ENCODE measurements around the gene ARTN. TPM values are rescaled to one million over a fixed set of nuclear protein-coding genes. Genes with fewer than 3 reads are reported as not detected.
A peak's percentile ranks its signal among the peaks of the same experiment; 100 is the strongest.

ARTN gene
- polyA plus RNA-seq (2013, experiment 1 of 2): 0.26 TPM
- polyA plus RNA-seq (2013, experiment 2 of 2): not detected

GRCh38 chr1:43933386-43934100, at the start of gene ARTN:
Gene ARTN, plus strand, starts transcription at chr1:43933801. Its CDS starts 1,856 bp downstream, at chr1:43935657.
- 8 to 14% methylated on average over 18 to 35 of the region's 42 CpGs for WGBS, 2 experiments (ENCODE audit: insufficient coverage in 2 of 2)

DNA sequence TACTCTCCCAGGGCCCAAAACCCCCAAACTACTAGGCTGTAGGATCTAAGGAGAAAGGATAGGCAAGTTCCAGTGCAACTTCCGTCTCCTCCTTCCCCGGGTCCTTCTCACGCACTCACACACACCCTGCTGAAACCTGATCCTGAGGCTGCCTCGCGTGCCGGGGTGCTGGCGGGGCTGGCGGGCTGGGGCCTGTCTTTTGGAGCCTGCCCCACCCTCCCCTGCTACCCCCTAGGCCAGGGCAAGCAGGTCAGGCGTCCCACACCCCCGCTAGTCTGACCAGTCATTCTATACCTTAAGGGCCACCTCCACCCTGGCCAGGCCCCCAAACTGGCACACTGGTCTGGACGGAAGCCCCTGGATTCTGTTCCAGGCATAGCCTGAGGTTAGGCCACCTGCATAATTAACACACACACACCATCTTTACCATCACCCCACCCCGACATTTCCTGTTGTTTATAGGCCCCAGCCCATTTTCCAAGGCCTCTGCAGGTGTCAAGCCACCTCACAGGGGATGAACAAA, 48.3 kb upstream of the ARTN start:
- no peak overlapping the region for H3K4me3 ChIP-seq (ENCODE audit: extremely low read depth, insufficient read depth, low read length, poor library complexity, severe bottlenecking)
- peaks cover 4% of the 10 kb centered on the region for H3K4me1 ChIP-seq (ENCODE audit: control insufficient read depth, insufficient read depth, low read length, poor library complexity, severe bottlenecking)
- 54 to 57% methylated on average over 5 to 11 of the region's 12 CpGs for WGBS, 2 experiments (ENCODE audit: insufficient coverage in 2 of 2)
- H3K27ac ChIP-seq (ENCODE audit: low read depth, low read length, severe bottlenecking): no peak overlapping the region
- no peaks in the 10 kb centered on the region for H3K36me3 ChIP-seq (ENCODE audit: control insufficient read depth, insufficient read depth, low read length)
- H3K9me3 ChIP-seq (ENCODE audit: control insufficient read depth, low read length): no peaks in the 10 kb centered on the region

More at GRCh38 chr1:43933386-43934100, at the start of gene ARTN:
- Histone ChIP-seq H3K4me3 (ENCODE audit: extremely low read depth, insufficient read depth, low read length, poor library complexity, severe bottlenecking) (peak within 1 kb of the TSS; percentile 31), H3K4me1 (ENCODE audit: control insufficient read depth, insufficient read depth, low read length, poor library complexity, severe bottlenecking) (peaks cover 26% of the 10 kb centered on the region), H3K9me3 (ENCODE audit: control insufficient read depth, low read length) (no peaks in the 10 kb centered on the region), H3K27ac (ENCODE audit: low read depth, low read length, severe bottlenecking) (no peak within 1 kb of the TSS), H3K36me3 (ENCODE audit: control insufficient read depth, insufficient read depth, low read length) (peaks cover 9% of the 10 kb centered on the region)

- Histone ChIP-seq H3K4me1 (ENCODE audit: control insufficient read depth, insufficient read depth, low read length, poor library complexity, severe bottlenecking) (peaks cover 4% of the 10 kb centered on the region), H3K9me3 (ENCODE audit: control insufficient read depth, low read length) (no peaks in the 10 kb centered on the region), H3K4me3 (ENCODE audit: extremely low read depth, insufficient read depth, low read length, poor library complexity, severe bottlenecking) (no peak overlapping the region), H3K27ac (ENCODE audit: low read depth, low read length, severe bottlenecking) (no peak overlapping the region), H3K36me3 (ENCODE audit: control insufficient read depth, insufficient read depth, low read length) (no peaks in the 10 kb centered on the region)
Measured at GRCh38 chr1:43887748-43888147, 45.9 kb upstream of the ARTN start.

DNA sequence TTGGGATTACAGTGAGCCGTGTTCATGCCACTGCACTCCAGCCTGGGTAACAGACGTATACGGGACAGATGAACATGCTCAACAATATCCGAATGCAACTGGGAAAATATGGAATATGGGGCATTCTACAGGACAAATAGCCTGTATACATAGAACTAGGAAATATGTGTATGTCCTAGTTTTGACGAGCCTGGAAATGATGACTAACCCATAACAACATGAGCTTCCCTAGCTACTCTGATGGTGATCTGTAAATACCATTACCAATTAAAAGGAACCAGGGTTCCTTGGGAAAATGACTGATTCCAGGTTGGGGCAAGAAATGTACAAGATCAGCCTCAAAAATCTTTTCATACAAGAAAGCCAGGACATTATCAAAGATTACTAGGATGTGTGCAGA, 42.8 kb upstream of the ARTN start:
- H3K36me3 ChIP-seq (ENCODE audit: control insufficient read depth, insufficient read depth, low read length): peaks cover 4% of the 10 kb centered on the region
- no peak overlapping the region for H3K4me3 ChIP-seq (ENCODE audit: extremely low read depth, insufficient read depth, low read length, poor library complexity, severe bottlenecking)
- H3K9me3 ChIP-seq (ENCODE audit: control insufficient read depth, low read length): no peaks in the 10 kb centered on the region
- H3K4me1 ChIP-seq (ENCODE audit: control insufficient read depth, insufficient read depth, low read length, poor library complexity, severe bottlenecking): no peaks in the 10 kb centered on the region
- no peak overlapping the region for H3K27ac ChIP-seq (ENCODE audit: low read depth, low read length, severe bottlenecking)
- WGBS, 2 experiments (ENCODE audit: insufficient coverage in 2 of 2): 87 to 100% methylated on average over 1 to 3 of the region's 5 CpGs

- Histone ChIP-seq H3K4me1 (ENCODE audit: control insufficient read depth, insufficient read depth, low read length, poor library complexity, severe bottlenecking) (no peaks in the 10 kb centered on the region), H3K9me3 (ENCODE audit: control insufficient read depth, low read length) (no peaks in the 10 kb centered on the region), H3K4me3 (ENCODE audit: extremely low read depth, insufficient read depth, low read length, poor library complexity, severe bottlenecking) (no peak overlapping the region), H3K27ac (ENCODE audit: low read depth, low read length, severe bottlenecking) (no peak overlapping the region), H3K36me3 (ENCODE audit: control insufficient read depth, insufficient read depth, low read length) (peaks cover 6% of the 10 kb centered on the region)
- WGBS, 2 experiments (ENCODE audit: insufficient coverage in 2 of 2): 93 to 100% methylated on average over 1 of the region's 1 CpG
Measured at GRCh38 chr1:43893006-43893405, 40.6 kb upstream of the ARTN start.

- WGBS, 2 experiments (ENCODE audit: insufficient coverage in 2 of 2): 96 to 98% methylated on average over 12 of the region's 12 CpGs
- H3K9me3 ChIP-seq (ENCODE audit: control insufficient read depth, low read length): no peaks in the 10 kb centered on the region
- H3K4me1 ChIP-seq (ENCODE audit: control insufficient read depth, insufficient read depth, low read length, poor library complexity, severe bottlenecking): no peaks in the 10 kb centered on the region
- no peak overlapping the region for H3K27ac ChIP-seq (ENCODE audit: low read depth, low read length, severe bottlenecking)
- H3K36me3 ChIP-seq (ENCODE audit: control insufficient read depth, insufficient read depth, low read length): peaks cover 26% of the 10 kb centered on the region
- no peak overlapping the region for H3K4me3 ChIP-seq (ENCODE audit: extremely low read depth, insufficient read depth, low read length, poor library complexity, severe bottlenecking)
Measured at GRCh38 chr1:43898981-43899380, 34.6 kb upstream of the ARTN start.

- Histone ChIP-seq H3K4me1 (ENCODE audit: control insufficient read depth, insufficient read depth, low read length, poor library complexity, severe bottlenecking) (no peaks in the 10 kb centered on the region), H3K36me3 (ENCODE audit: control insufficient read depth, insufficient read depth, low read length) (peaks cover 22% of the 10 kb centered on the region), H3K4me3 (ENCODE audit: extremely low read depth, insufficient read depth, low read length, poor library complexity, severe bottlenecking) (no peak overlapping the region), H3K27ac (ENCODE audit: low read depth, low read length, severe bottlenecking) (no peak overlapping the region), H3K9me3 (ENCODE audit: control insufficient read depth, low read length) (no peaks in the 10 kb centered on the region)
- WGBS, 2 experiments (ENCODE audit: insufficient coverage in 2 of 2): 92 to 100% methylated on average over 2 of the region's 3 CpGs
Measured at GRCh38 chr1:43900386-43900785, 33.2 kb upstream of the ARTN start.

DNA sequence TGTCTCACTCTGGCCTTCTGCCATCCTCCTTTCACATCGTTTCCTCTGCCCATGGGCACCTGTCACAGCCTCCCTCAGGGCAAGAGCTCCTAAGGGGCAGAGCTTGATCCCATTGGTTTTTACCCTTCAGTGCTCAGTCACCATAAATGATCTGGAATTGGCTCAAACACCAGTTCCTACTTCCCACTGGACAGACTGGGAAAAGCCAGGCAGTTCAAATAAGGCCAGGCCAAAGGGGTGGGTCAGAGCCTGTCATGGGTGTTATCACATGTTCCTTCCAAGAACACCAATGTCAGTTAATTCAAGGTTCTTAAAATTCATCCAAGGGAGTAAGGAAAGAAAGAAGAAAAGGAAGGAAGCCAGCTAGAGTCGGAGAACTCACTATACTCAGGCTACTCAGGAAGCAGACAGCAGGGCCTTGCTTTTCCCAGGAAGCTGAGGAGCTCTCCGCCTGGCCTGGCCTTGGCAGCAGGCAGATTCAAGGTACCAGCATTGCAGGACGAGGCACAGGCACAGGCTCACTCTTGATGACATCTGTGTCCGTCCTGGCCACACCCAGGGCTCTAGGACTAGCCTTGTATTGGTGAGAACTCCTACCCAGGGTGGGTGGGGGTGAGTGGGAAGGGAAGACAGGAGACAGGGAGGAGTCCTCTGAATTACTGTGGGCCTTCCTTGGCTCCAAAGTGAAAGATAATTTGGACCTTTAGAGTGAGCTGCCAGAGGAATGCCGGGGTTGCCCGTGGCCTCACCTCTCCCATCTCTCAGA, 32.2 kb upstream of the ARTN start:
- Histone ChIP-seq H3K4me3 (ENCODE audit: extremely low read depth, insufficient read depth, low read length, poor library complexity, severe bottlenecking) (no peak overlapping the region), H3K9me3 (ENCODE audit: control insufficient read depth, low read length) (no peaks in the 10 kb centered on the region), H3K27ac (ENCODE audit: low read depth, low read length, severe bottlenecking) (no peak overlapping the region), H3K4me1 (ENCODE audit: control insufficient read depth, insufficient read depth, low read length, poor library complexity, severe bottlenecking) (no peaks in the 10 kb centered on the region), H3K36me3 (ENCODE audit: control insufficient read depth, insufficient read depth, low read length) (peaks cover 22% of the 10 kb centered on the region)
- WGBS, 2 experiments (ENCODE audit: insufficient coverage in 2 of 2): 91% methylated on average over 6 to 7 of the region's 7 CpGs

GRCh38 chr1:43902058-43902831, 31.4 kb upstream of the ARTN start:
- 100% methylated on average over 1 to 2 of the region's 4 CpGs for WGBS, 2 experiments (ENCODE audit: insufficient coverage in 2 of 2)
- H3K36me3 ChIP-seq (ENCODE audit: control insufficient read depth, insufficient read depth, low read length): peaks cover 22% of the 10 kb centered on the region
- no peaks in the 10 kb centered on the region for H3K4me1 ChIP-seq (ENCODE audit: control insufficient read depth, insufficient read depth, low read length, poor library complexity, severe bottlenecking)
- H3K4me3 ChIP-seq (ENCODE audit: extremely low read depth, insufficient read depth, low read length, poor library complexity, severe bottlenecking): no peak overlapping the region
- no peaks in the 10 kb centered on the region for H3K9me3 ChIP-seq (ENCODE audit: control insufficient read depth, low read length)
- no peak overlapping the region for H3K27ac ChIP-seq (ENCODE audit: low read depth, low read length, severe bottlenecking)

- no peaks in the 10 kb centered on the region for H3K9me3 ChIP-seq (ENCODE audit: control insufficient read depth, low read length)
- no peak overlapping the region for H3K27ac ChIP-seq (ENCODE audit: low read depth, low read length, severe bottlenecking)
- H3K4me1 ChIP-seq (ENCODE audit: control insufficient read depth, insufficient read depth, low read length, poor library complexity, severe bottlenecking): no peaks in the 10 kb centered on the region
- H3K36me3 ChIP-seq (ENCODE audit: control insufficient read depth, insufficient read depth, low read length): peaks cover 1% of the 10 kb centered on the region
- 89 to 92% methylated on average over 5 of the region's 7 CpGs for WGBS, 2 experiments (ENCODE audit: insufficient coverage in 2 of 2)
- no peak overlapping the region for H3K4me3 ChIP-seq (ENCODE audit: extremely low read depth, insufficient read depth, low read length, poor library complexity, severe bottlenecking)
Measured at GRCh38 chr1:43904660-43905551, 28.7 kb upstream of the ARTN start.

Measured in mesodermal cell (in vitro differentiated cells).